Stimulated activated CD4-positive, alpha-beta T cell treated with anti-CD3 and anti-CD28 coated beads, Interleukin-2, amount 100 ng/mL, for 24 hours (primary cell): ENCODE data around the gene KCNQ1OT1.

Experiments used
- DNase-seq, 2 donors: peaks; one replicate each; pipeline ENCODE4 v3.0.0-alpha.2; 2020

KCNQ1OT1 gene

GRCh38 chr11:2701898-2702434 lies 2.2 kb upstream of the KCNQ1OT1 start:
- no peak for DNase-seq

- no peak for DNase-seq
Observed at GRCh38 chr11:2701230-2701629, 1.4 kb upstream of the KCNQ1OT1 start.

GRCh38 chr11:2700415-2701211 lies 819 bp upstream of the KCNQ1OT1 start:
- DNase-seq: peak; percentile 35 to 62

GRCh38 chr11:2699185-2699530 lies 636 bp downstream of the KCNQ1OT1 start:
- peak in 1 of 2 donors; percentile 19 for DNase-seq

- no peak for DNase-seq
Observed at GRCh38 chr11:2698386-2699184, 1.2 kb downstream of the KCNQ1OT1 start.

- no peak for DNase-seq
Observed at GRCh38 chr11:2697866-2698265, 1.9 kb downstream of the KCNQ1OT1 start.

GRCh38 chr11:2696455-2696854 lies 3.3 kb downstream of the KCNQ1OT1 start:
- no peak for DNase-seq

- no peak for DNase-seq
Observed at GRCh38 chr11:2694995-2695939, 4.5 kb downstream of the KCNQ1OT1 start.

- no peak for DNase-seq
Observed at GRCh38 chr11:2694495-2694894, 5.3 kb downstream of the KCNQ1OT1 start.

GRCh38 chr11:2693271-2694261 lies 6.2 kb downstream of the KCNQ1OT1 start:
- DNase-seq: no peak

- no peak for DNase-seq
Observed at GRCh38 chr11:2691991-2692875, 7.6 kb downstream of the KCNQ1OT1 start.

- no peak for DNase-seq
Observed at GRCh38 chr11:2691355-2691761, 8.4 kb downstream of the KCNQ1OT1 start.

- no peak for DNase-seq
Observed at GRCh38 chr11:2690596-2691354, 9.0 kb downstream of the KCNQ1OT1 start.

- DNase-seq: no peak
Observed at GRCh38 chr11:2689651-2690575, 9.9 kb downstream of the KCNQ1OT1 start.

GRCh38 chr11:2688381-2689231 lies 11.2 kb downstream of the KCNQ1OT1 start:
- DNase-seq: no peak

- DNase-seq: no peak
Observed at GRCh38 chr11:2687782-2688191, 12.0 kb downstream of the KCNQ1OT1 start.

- DNase-seq: no peak
Observed at GRCh38 chr11:2687223-2687530, 12.6 kb downstream of the KCNQ1OT1 start.
